HuH-7.5 (cell line): Measurements from ENCODE around the gene CD52.

Experiments
- DNase-seq: peaks from one replicate; pipeline ENCODE4 v3.0.0; 2011; ENCODE audit warnings: low spot score

The CD52 gene

DNA sequence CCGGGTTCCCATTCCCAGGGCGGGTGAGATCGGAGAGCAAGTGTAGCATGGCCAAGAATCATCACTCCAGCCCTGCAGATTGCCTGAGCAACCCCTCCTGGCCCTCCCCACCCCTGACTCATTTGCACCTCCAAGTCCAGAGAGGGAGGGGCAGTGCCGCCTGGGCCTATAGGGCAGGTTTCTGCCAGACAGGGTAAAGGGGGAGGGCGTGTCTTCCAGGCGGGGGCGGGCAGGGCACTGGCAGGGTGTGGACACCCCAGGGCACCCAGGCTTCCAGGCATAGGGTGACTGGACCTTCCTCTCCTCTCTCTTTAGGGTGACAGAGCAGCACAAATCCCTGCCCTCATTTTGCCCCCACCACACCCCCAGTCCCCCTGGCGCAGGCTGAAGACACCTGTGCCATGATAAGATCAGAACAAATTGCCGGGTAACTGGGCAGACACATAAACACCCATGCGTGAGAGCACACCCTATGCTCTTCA lies 39.4 kb downstream of the CD52 start:
- no peak for DNase-seq

- DNase-seq: peak; percentile 88
Measured at GRCh38 chr1:26358411-26359384, 40.9 kb downstream of the CD52 start.

- no peak for DNase-seq
Measured at GRCh38 chr1:26359981-26360806, 42.4 kb downstream of the CD52 start.

GRCh38 chr1:26360807-26361604 lies 43.2 kb downstream of the CD52 start:
- DNase-seq: no peak

- DNase-seq: no peak
Measured at GRCh38 chr1:26361605-26362122, 43.9 kb downstream of the CD52 start.

DNA sequence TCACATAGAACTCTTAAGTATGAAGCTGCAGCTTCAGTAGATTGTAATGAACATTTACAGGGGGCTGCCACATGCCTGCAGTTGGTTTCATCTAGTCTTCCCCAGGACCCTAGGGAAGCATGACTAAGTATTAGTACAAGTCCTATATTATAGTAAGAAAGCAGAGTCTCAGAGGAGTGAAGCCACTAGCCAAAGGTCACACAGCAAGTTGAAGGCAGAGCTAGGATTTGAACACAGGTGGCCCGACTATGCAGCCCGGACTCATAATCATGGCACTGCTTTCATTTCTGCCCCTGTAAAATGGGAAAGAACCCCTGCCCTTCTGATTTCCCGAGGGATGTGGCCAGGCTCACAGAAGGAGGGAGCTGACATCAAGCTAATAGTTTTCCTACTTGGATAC lies 44.6 kb downstream of the CD52 start:
- DNase-seq: no peak

DNA sequence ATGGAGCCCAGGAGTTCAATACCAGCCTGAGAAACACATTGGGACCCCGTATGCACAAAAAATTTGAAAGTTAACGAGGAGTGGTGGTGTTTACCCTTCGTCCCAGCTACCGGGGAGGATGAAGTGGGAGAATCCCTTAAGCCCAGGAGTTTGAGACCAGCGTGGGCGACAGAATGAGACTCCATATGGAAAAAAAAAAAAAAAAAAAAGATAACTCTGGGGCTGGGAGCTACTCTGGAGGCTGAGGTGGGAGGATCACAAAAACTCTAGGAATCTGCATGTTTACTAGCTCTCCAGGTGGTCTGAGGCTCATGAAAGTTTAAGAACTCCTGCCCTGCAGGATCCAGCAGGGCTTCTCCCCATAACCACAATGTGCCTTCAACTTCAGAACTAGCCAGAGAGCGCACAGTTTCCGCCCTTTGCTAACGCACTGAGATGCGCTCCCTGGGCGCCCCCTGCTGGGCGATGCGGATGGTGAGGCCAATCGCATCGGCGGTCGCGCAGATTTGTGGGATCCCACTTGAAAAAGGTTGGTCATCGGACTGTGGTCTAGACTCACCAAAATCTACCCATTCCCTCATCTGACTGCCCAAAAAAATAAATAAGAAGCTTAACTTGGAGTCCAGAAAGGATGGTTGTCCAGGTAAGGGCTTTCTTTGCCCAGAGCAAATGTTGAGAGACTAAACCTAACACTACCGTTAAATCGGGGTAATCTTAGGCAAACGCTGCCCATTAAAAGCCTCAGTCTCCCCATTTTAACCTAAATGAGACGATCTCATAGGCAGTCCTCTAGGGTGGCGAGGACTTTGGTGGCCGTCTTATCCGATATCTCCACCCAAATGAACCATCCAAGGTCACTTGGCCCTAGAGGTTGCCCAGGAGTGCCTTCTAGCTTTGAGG lies 46.0 kb downstream of the CD52 start:
- peak; percentile 73 for DNase-seq

- no peak for DNase-seq
Measured at GRCh38 chr1:26364956-26365355, 47.2 kb downstream of the CD52 start.

- DNase-seq: no peak
Measured at GRCh38 chr1:26367441-26367840, 49.7 kb downstream of the CD52 start.

DNA sequence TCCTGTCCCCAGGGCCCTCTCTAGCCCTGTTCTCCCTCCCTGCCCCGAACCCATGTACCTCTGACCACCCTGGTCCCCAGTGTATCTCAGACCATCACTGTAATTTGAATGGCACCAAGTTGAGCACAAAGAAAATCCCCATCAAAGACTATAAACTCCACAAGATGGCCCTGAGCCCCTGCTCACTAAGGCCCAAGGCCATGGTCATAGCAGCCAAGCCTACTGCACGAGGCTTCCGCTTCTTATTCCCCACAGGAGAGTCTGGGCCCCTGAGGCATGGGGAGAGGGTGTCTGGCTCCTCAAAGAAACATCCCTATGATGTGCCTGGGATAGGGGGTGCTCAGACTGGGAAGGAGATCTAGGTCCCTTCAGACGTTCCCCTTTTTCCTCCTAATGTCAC lies 50.2 kb downstream of the CD52 start:
- DNase-seq: no peak

GRCh38 chr1:26368486-26368885 lies 50.7 kb downstream of the CD52 start:
- DNase-seq: no peak
